Endothelial cell of umbilical vein (primary cell): ENCODE data around the gene CMIP.

Source experiments
- CTCF ChIP-seq, 2 donors: IDR thresholded peaks; 1 replicate in 1 of 2; 2 replicates in 1 of 2; pipeline ENCODE4 v1.5.1; 2011; ENCODE audit warnings: low read length in 2 of 2, mild to moderate bottlenecking in 2 of 2, moderate library complexity in 2 of 2, control low read depth in 1 of 2, inconsistent platforms in 1 of 2, low read depth in 1 of 2; ENCODE audit not compliant: insufficient read depth in 1 of 2; ENCODE audit errors: extremely low read depth in 1 of 2
- POLR2AphosphoS5 ChIP-seq: IDR thresholded peaks from 2 replicates; pipeline ENCODE4 v1.6.1; 2012; ENCODE audit warnings: low read depth, mild to moderate bottlenecking, control low read depth, low read length, moderate library complexity; ENCODE audit not compliant: insufficient read depth

- TF ChIP-seq CTCF (IDR thresholded peaks at IDR 0.05; ENCODE audit: extremely low read depth in 1 of 2, insufficient read depth in 1 of 2, low read depth in 1 of 2, low read length in 2 of 2), result no peak
- no peak for TF ChIP-seq POLR2AphosphoS5
Measured at GRCh38 chr16:81652798-81653505, 208.3 kb downstream of the CMIP start.
